Measurements from ENCODE around the gene CEP290. TPM values are rescaled to one million over a fixed set of nuclear protein-coding genes. Genes with fewer than 3 reads are reported as not detected.
A peak's percentile ranks its signal among the peaks of the same experiment; 100 is the strongest.

The CEP290 gene
- total RNA-seq, 2 donors from 2014 or later: 19.1 to 34.8 TPM

GRCh38 chr12:88122666-88123065, 19.2 kb downstream of the CEP290 start:
- H3K4me3 ChIP-seq (ENCODE audit: low read length): no peak overlapping the region
- 0 to 66% methylated on average over 1 to 4 of the region's 4 CpGs for WGBS, 2 experiments (ENCODE audit: insufficient coverage in 1 of 2, insufficient read length in 1 of 2)
- H3K27ac ChIP-seq (ENCODE audit: low read depth, low read length): no peak overlapping the region
- H3K27me3 ChIP-seq (ENCODE audit: control insufficient read depth, insufficient read depth, low read length, poor library complexity, severe bottlenecking): no peaks in the 10 kb centered on the region
- H3K36me3 ChIP-seq (ENCODE audit: control insufficient read depth, insufficient read depth, low read length): peaks cover 26% of the 10 kb centered on the region
- no peak overlapping the region for H3K4me3 Mint-ChIP-seq
- H3K9me3 ChIP-seq (ENCODE audit: control insufficient read depth, low read length): no peaks in the 10 kb centered on the region
- no peaks in the 10 kb centered on the region for H3K27me3 Mint-ChIP-seq (ENCODE audit: insufficient read depth)
- TF ChIP-seq CTCF (conservative IDR thresholded peaks at IDR 0.05): no peak
- no peaks in the 10 kb centered on the region for H3K4me1 ChIP-seq (ENCODE audit: control insufficient read depth, insufficient read depth, low read length)
- peaks cover 8% of the 10 kb centered on the region for H3K36me3 Mint-ChIP-seq (ENCODE audit: low read depth)
- no peaks in the 10 kb centered on the region for H3K9me3 Mint-ChIP-seq
- H3K4me1 Mint-ChIP-seq: no peaks in the 10 kb centered on the region
- H3K9ac ChIP-seq (ENCODE audit: extremely low read depth, low read length, poor library complexity, severe bottlenecking): no peak overlapping the region
- no peak for DNase-seq
- no peak overlapping the region for H3K27ac Mint-ChIP-seq

GRCh38 chr12:88113871-88114270, 28.0 kb downstream of the CEP290 start:
- H3K4me1 Mint-ChIP-seq: peaks cover 12% of the 10 kb centered on the region
- peaks cover 6% of the 10 kb centered on the region for H3K9me3 ChIP-seq (ENCODE audit: control insufficient read depth, low read length)
- H3K27ac ChIP-seq (ENCODE audit: low read depth, low read length): no peak overlapping the region
- no peaks in the 10 kb centered on the region for H3K27me3 Mint-ChIP-seq (ENCODE audit: insufficient read depth)
- peaks cover 48% of the 10 kb centered on the region for H3K36me3 ChIP-seq (ENCODE audit: control insufficient read depth, insufficient read depth, low read length)
- DNase-seq: no peak
- H3K36me3 Mint-ChIP-seq (ENCODE audit: low read depth): peaks cover 33% of the 10 kb centered on the region
- H3K9me3 Mint-ChIP-seq: peaks cover 1% of the 10 kb centered on the region
- H3K4me3 Mint-ChIP-seq: no peak overlapping the region
- 52% methylated on average over 3 of the region's 3 CpGs; no CpG with 5 or more reads in 1 of the 2 experiments for WGBS, 2 experiments (ENCODE audit: insufficient coverage in 1 of 2, insufficient read length in 1 of 2)
- H3K4me3 ChIP-seq (ENCODE audit: low read length): no peak overlapping the region
- TF ChIP-seq CTCF (conservative IDR thresholded peaks at IDR 0.05): no peak
- H3K4me1 ChIP-seq (ENCODE audit: control insufficient read depth, insufficient read depth, low read length): no peaks in the 10 kb centered on the region
- no peak overlapping the region for H3K9ac ChIP-seq (ENCODE audit: extremely low read depth, low read length, poor library complexity, severe bottlenecking)
- no peaks in the 10 kb centered on the region for H3K27me3 ChIP-seq (ENCODE audit: control insufficient read depth, insufficient read depth, low read length, poor library complexity, severe bottlenecking)
- H3K27ac Mint-ChIP-seq: peak overlapping the region; percentile 35

- H3K4me3 ChIP-seq (ENCODE audit: low read length): no peak overlapping the region
- H3K9me3 Mint-ChIP-seq: no peaks in the 10 kb centered on the region
Observed at GRCh38 chr12:88111074-88111652, 30.7 kb downstream of the CEP290 start.

More at GRCh38 chr12:88111074-88111652, 30.7 kb downstream of the CEP290 start:
- no peaks in the 10 kb centered on the region for H3K27me3 Mint-ChIP-seq (ENCODE audit: insufficient read depth)
- H3K4me3 Mint-ChIP-seq: no peak overlapping the region
- peak; percentile 76 for TF ChIP-seq CTCF (conservative IDR thresholded peaks at IDR 0.05)
- no peak for DNase-seq
- H3K27ac Mint-ChIP-seq: no peak overlapping the region
- H3K9me3 ChIP-seq (ENCODE audit: control insufficient read depth, low read length): no peaks in the 10 kb centered on the region
- WGBS, 2 experiments (ENCODE audit: insufficient coverage in 1 of 2, insufficient read length in 1 of 2): 89% methylated on average over 1 of the region's 1 CpG; no CpG with 5 or more reads in 1 of the 2 experiments
- no peak overlapping the region for H3K27ac ChIP-seq (ENCODE audit: low read depth, low read length)
- peaks cover 30% of the 10 kb centered on the region for H3K36me3 ChIP-seq (ENCODE audit: control insufficient read depth, insufficient read depth, low read length)
- no peak overlapping the region for H3K9ac ChIP-seq (ENCODE audit: extremely low read depth, low read length, poor library complexity, severe bottlenecking)
- no peaks in the 10 kb centered on the region for H3K4me1 ChIP-seq (ENCODE audit: control insufficient read depth, insufficient read depth, low read length)
- H3K27me3 ChIP-seq (ENCODE audit: control insufficient read depth, insufficient read depth, low read length, poor library complexity, severe bottlenecking): no peaks in the 10 kb centered on the region
- H3K36me3 Mint-ChIP-seq (ENCODE audit: low read depth): peaks cover 23% of the 10 kb centered on the region
- peaks cover 12% of the 10 kb centered on the region for H3K4me1 Mint-ChIP-seq

Data from endodermal cell (in vitro differentiated cells).